Colon (tissue), 2 donors: ENCODE results near the gene CLEC16A.

Experiments used
- FAIRE-seq: peaks from 2 replicates; lab custom pipeline; 2012; peaks lifted over from hg19 to GRCh38; lab: Jason Lieb, UNC
- donor health status: control.
- donor health status: control.

The CLEC16A gene

DNA sequence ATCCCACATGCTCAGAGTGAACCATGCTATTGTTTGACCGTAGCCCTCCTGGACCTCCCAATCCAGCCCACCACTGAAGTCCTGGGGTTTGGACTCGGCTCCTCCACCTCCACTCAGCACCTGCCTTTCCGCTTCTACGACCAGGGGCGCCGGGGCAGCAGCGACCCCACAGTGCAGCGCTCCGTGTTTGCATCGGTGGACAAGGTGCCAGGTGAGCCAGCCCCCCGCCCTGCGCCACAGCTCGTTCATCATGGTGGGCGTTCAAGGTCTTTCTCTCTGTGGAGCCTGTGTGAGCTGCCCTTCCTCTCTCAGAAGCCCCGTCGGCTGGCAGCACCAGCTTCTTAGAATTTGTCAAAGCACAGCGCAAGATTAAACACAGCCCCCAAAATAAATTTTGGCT lies 181.6 kb downstream of the CLEC16A start:
- no peak for FAIRE-seq

DNA sequence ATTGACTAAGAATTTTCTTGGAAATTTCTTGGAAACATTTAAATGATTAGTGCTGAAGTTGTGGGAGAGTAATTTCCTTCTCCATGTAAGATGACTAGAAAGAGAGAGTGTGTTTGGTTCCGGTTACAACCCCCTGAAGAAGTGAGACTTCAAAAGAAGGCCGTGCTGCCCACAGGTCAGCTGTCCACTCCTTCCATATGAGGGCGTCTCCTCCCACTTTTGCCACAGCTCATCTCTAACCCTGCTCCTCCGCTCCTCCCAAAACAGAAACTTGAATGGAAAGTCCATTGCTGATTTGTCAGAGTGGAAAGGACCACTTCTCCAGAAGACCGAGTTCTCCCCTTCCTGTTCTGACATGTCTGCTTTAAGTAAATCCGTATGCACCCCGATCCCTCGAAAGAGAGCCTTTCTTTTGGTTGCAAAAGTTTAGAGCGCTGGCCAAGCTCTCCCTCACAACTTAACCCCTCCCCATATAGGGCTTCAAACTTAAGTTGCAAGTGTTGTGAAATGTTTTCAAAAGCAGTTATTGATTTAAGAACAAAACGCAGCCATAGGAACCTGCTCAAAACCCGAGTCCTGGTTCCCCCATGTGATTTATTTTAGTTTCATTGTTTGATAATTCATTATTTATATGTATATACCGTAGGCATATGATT lies 182.2 kb downstream of the CLEC16A start:
- no peak for FAIRE-seq

DNA sequence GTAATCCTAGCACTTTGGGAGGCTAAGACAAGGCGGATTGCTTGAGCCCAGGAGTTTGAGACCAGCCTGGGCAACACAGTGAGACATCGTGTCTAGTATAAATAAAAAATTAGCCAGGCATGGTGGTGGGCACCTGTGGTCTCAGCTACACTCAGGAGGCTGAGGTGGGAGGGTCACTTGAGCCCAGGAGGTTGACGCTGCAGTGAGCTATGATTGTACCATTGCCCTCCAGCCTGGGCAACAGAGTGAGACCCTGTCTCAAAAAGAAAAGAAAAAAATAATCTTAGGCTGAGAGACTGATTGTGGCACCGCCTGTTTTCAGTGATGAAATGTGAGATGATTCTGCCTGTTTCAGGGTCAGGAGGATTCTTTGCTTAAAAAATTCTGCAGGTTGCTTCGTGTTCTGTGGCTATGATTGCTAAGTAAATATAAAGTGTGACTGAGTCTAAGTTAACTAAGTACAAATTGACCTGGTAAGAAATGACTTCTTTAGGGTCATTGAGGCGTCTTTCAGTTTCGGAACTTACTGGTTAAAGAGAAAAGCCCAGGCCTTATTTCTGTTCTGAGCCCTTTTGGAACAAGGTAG lies 183.3 kb downstream of the CLEC16A start:
- FAIRE-seq, result no peak

DNA sequence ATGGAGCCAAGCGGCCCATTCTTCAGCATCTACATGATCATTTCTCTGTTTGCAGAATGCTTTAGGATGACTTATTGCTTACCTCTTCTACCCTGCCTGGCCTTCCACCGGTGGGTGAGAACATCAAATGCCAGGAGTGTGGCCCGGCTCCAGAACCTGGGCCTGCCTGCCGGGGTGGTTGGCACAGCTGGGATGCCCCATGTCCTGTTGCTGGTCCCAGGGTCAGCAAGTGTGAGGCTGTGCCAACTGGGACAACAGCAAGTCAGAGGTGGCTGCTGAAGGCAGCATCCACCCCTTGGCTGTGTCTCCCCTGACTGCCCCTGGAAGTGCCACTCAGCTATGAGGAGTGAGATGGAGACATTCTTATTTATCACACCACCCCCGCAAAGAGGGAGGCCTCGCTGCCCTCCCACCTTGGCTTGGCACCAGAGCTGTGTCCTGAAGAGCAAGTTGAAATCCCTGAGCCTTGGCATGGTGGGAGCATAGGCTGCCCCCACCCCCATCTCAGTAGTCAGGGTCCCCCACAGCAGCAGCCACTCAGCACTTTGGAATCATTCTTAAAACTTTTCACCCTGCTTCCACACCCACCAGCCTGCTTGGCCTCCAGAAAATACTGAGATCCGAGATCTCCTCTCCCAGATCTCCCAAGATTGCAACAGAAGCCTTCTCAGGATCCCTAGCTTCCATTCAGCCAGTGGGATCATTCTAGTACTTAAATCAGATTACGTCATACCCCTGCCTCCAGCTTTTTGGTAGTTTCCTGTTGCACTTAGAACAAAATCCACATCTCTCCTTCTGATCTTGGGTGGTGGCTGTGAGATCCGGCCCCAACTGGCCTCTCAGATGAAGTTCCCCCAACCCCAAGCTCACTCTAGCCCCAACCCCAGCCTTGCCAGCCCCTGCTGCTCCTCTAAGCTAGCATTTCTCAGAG lies 184.1 kb downstream of the CLEC16A start:
- FAIRE-seq, result no peak

DNA sequence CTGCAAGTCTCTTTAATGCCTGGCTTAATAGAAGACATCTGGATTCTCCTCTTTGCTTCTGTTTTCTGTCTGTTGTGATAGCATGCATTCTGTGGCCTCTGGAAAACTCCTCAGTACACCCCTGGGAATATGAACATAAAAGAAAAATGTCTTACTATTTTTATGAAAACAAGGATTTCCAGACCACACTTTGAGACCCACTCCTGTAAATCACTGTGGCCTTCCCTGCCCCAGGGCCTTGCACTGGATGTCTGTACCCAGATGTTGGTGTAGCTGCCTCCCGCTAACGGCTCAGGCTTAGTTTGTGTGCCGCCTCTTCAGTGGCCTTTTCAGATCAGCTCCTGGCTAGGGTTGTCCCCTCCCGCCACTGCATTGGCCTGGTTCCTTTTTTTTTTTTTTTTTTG lies 185.0 kb downstream of the CLEC16A start:
- no peak for FAIRE-seq

DNA sequence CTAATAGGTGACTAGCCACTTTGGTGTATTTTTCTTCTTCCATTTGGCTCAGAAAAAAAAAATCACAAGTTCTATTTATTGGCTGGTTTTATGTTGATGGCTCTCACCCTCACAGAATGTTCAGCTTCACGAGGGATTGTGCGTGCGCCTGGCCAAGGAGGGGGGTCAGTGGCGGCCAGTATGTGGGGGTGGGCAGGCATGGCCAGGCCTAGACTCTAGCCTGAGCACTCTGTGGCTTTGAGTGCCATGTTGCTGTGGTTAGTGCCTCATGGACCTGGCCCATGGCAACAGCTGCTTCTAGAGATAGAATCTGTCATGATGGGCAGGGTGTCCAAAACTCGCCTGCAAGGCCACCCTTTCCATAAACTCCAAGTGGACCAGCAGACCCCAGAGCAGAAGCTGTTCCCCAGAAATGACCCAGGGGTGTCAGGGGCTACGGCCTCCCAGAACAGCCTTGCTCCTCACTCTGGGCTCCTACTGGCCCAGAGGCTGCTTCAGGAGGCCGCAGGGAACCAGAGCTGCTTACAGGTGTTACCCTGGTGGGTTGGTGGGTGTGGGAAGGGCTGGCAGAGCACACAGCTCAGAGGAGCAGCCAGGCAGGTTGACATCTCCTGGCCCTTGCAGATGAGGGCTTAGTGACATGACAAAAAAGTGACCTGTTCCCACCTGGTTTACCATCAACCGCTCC lies 186.8 kb downstream of the CLEC16A start:
- FAIRE-seq, result no peak

DNA sequence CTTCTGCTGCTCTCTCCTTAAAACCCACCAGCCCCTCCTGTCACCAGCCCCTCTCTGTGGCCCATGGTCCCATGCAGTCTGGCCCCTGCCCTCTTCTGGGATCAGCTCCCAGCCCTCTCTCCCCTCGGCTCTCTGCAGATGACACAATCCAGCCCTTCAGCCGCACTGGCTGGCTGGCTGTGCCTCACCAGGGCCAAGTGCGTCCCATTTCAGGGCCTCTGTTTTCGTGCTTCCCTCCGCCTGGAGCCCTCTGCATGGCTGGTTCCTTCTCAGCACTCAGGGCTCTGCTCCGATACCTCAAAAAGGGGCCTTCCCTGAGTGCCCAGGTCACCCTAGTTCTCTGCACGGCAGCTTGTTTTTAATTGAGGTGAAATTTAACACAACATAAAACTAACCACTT lies 187.3 kb downstream of the CLEC16A start:
- FAIRE-seq, result no peak

DNA sequence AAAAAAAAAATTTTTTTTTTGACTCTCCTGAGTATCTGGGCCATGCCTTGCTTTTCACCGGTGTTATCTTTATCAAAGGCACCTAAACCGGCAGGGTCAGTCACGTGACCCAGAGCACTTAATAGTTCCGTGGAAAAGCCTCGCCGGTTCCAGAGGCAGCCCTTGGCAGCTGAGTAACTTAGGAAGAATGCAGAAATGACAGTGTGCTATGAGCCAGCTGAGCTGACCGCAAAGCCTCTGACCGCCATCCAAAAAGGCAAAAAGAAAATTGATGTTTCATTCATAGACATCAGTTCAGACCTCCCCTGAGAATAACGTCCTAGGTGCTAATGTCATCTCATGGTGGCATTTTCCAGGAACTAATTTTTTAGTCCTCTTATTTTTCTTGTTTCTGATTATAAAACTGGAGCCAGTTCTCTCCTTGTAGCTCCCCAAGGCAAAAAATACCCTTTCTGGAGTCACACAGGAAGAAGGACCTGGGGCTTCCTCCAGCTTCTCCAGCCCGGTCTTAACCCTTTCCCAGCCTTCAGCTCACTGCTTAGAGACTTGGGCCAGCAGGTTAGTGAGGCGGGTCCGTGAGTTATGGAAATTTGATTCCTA lies 189.1 kb downstream of the CLEC16A start:
- FAIRE-seq, result no peak

DNA sequence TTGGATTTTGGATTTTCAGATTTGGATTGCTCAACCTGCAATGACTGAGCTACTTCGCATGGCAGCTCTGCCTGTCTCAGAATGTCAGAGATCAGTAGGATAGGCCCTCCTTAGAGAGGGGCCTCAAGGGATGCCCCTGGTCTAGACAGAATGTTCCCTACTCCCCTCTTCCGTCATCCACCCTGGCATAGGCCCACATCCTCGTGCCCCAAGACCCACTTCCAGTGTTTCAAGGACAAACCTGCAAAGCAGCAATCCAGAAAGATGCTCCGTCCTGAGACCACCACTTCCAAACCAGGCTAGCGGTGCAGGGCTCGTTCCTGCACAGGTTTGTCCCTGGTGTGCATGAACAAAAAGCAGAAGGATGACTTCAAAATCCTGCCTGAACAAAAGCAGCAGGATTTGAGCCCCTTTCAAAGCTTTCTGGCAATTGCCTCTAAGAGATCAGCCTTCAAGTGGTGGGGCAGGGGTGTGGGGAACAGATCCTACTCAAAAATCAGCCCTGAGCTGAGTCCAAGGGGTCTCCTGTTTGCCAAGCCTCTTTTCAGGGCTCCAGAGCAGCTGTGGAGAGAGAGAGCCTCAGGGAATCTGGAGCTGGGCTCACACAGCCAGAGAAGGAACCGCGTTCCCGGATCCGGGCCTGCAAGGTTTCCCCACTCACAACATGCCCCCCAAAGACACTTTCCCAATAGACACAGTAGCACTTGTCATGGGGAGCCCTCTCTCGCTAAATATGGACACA lies 190.5 kb downstream of the CLEC16A start:
- FAIRE-seq, result no peak

DNA sequence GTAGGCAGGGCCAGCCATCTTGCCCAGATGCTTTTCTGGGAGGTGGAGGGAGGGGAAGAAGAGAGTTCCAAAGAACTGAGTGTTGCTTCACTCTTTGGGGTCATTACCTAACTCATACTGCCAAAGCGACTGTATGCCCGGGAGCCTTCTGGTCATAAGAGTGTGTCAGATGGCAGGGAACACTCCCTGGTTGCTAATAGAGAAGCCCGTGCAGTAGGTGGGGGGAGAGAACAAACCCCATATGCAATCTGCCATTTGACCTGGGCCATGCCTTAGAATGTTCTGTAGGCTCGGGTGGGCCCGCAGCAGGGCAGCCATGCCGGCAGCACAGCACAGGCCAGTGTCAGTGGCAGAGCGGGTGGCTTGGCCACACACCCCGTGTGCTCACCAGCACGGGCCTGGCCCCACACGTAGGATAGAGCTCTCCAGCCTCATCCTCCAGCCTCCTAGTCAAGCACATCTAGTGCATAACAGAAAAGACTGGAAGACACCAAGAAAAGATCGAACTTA lies 191.2 kb downstream of the CLEC16A start:
- no peak for FAIRE-seq

DNA sequence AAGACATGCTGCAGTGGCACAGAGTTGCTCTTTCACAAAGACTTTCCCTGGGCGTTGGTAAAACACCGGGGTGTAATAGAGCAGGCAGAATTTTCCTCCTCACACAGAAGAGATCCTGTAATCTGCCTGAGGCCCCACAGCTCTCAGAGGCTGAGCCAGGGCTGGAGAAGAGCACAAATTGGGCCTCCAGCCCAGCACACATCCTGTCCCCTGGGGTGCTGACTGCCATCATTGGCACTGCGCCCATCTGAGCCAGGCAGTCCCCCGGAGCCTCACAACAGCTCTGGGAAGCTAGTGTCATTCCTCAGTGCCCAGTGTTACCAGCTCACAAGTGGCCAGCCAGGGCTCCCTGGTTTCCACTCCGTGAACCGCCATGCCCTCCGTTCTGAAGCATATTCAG lies 192.2 kb downstream of the CLEC16A start:
- no peak for FAIRE-seq

DNA sequence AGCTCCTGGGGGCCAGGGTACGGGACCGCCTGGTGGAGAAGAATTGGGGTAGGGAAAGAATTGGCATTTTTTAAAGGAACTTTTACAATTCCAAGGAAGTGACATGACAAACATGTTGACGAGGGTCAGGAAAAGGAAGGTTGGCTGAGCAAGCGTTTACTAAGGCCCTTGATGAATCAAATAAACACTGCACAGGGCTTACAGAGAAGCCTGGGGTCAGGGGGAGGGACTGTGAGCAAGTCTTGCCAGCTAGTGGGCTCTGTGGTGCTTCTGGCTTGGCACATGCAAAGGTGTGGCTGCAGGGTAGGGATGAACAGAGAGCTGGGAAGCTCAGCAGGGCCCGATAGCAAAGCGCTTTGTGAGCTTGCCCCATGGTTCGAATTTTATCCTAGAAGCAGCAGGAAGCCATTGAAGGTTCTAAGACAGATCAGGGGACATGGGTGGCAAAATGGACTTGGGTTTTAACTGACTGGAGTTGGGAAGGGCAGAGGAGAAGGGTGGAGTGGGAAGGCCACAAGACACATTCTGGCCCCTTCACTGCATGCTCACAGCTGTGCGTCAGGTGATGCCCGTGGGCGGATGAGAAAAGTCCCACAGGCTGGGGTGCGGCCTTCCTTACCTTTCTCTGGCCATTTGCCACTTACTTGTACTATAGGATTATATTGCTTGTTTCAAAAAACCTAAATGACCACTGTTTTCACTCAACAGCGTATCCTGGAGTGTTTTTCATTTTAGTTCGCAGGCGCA lies 193.8 kb downstream of the CLEC16A start:
- FAIRE-seq, result no peak

DNA sequence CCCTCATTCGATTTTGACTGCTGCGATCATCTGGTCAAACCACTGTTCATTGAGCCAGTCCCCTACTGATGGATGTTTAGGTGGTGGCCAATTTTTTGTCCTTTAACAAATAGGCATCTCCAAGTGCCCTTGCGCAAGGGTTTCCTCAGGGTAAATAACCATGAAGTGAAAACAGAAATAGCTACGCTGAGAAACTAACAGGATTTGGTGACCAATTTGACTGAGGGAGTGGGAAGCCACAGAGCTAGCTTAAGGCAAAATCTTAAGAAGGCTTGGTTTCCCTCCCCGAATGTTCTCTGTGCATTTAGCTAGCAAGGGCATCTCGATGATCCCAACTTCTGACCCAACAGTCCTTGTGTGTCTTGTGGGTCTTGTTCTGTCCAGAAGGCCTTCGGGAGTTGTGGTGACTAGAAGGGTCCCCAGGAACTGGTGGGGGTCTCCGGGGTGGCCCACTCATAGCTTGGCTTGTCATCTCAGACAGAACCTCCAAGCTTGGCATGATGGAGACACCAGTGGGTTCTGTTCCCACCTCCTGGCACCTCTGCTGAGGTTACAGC lies 194.5 kb downstream of the CLEC16A start:
- no peak for FAIRE-seq

DNA sequence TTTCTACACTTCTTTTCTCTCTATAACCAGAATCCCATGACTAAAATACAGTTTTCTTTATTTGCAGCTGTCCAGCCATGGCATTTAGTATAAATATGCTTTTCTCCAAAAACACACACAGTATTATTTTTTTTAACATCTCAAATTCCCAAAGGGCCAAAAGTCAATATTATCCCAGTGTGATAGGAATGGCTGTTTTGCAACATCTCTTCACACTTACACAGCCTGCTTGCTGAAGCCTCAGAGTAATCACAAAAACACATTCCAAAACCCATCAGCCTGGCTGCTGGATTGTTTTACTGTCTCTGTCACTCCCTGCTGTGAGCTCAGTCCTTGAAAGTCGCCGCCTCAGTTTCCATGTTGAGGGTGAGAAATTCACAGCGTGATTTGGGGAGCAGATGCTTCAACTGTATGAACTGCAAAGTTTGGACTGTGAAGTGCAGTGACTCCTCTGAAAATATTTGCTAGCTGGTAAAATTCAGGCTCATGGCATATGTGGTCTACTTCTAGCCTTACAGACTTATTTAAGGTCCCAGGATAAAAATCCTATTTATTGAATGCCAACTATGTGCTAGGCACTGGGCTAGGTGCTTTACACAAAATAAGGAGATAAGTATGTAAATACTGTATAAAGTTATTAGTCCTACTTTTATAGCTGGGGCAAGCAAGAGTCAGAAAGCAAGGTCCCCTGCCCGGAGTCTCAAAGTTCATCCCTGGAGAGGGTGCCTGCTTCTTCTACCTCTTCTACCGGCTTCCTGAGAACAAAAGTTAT lies 195.1 kb downstream of the CLEC16A start:
- FAIRE-seq, result no peak

DNA sequence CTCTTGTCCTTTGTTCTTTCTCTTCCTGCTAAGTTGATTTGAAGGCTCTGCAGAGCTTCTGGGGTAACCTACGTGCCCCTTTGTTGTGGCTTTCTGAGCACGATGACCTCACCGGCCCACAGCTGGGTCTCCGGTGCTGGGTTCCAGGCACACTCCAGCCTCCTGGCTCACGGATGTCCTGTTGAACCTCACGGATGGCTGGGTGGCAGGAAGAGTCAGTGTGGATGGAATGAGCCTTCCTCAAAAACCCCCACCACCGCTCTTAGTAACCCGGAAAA lies 195.7 kb downstream of the CLEC16A start:
- FAIRE-seq, result no peak

DNA sequence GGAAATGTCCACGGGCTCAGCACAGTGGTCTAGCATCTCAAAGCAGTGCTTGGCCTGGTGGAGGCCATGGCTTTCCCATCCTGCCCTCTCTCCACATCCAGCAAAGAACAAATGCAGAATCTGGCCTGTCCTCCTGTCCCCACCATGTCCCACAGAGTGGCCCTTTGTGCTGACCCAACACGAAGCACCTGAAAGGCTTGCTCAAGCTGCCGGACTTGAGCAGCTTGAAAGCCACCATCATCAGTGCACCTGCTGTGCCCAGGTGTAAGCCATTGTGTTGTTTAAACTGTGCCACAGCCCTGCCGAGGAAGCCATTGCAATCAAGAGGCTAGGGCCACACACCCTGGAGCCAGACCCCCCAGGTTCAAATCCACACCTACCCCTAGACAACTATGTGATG lies 196.1 kb downstream of the CLEC16A start:
- no peak for FAIRE-seq

DNA sequence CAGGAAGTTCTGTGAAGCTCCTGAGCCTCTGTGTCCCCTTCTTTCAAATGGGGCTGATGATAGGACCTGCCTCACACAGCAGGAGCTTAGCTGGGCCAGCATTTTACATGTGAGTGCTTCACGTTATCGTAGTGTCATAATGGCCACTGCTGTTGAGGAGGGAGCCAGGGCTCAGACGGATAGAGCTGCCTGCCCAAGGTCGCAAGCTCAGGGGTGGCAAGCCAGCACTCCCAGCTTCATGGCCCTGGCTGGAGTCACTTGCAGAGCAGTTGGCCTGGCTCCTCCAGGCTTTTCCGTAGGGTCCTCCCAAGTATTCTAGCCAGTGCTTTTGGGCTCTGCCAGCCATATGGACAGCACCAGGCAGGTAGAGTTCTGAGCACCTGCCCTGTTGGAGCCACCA lies 196.5 kb downstream of the CLEC16A start:
- FAIRE-seq, result no peak

DNA sequence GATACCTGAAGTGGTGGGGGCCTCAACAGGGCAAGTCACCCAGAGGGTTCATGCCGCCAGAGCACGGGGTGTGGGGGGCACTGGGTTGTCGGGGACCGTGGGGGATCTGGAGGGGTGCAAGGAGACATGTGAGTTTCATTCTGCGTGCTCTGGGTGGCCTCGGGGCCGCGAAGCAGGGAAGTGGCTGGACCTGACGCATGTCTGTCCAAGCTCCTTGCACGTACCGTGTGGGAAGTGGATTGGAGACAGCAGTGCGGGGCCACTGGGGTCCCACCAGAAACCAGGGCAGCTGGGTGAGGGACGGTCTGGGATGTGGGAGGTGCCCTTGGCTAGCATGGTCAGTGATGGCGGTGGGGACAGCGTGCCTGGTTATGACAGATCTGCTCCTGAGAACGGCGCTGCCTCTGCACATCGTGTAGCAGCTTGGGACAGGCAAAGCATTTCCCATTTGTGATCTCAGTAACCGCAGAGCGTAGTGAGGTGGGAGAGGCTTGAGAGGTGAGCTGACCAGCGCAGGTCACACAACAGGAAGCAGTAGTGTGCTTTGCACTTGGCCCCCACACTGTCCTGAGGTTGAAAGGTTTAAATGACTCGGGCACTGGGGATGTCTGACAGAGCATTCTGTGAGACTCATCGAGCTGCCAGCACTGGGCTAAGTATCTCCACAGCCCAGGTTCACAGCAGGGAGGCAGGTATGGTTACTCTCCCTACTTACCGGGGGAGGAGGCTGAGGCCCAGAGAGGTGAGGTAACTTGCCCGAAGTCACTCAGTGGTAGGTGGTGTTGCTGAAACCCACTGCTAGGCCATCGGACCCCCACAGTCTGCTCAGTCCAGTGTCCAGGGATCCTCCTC lies 197.3 kb downstream of the CLEC16A start:
- no peak for FAIRE-seq

DNA sequence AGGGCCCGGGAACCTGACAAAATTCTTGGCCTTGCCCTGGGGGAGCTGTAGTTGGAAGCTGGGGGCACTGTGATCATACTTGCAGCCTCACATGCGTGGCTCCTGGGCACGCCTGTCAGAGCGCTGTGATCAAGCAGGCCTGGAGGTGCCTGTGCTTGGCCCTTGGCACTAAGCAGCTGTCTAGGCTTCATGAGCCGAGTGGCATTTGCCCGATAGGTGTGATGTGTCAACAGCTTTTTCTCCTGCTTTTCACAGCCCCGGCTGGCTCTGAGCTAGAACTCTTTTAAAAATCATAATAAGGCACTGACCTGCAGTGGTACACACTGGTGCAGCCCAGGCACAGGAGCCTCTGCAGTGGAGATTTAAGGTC lies 197.9 kb downstream of the CLEC16A start:
- FAIRE-seq, result no peak
